Ascending aorta (tissue), 2 donors: ENCODE measurements around the gene AQP12B. TPM values are rescaled to one million over a fixed set of nuclear protein-coding genes. Genes with fewer than 3 reads are reported as not detected.

ENCODE experiments used
- DNase-seq, 2 donors: peaks; one replicate each; pipeline ENCODE4 v3.0.0-alpha.2; 2019; ENCODE audit warnings: low spot score in 2 of 2
- H3K27ac ChIP-seq, 2 donors: fragments of 200-600 bp; sonication (generic); one replicate each; pipeline ENCODE4 v1.5.1; 2016 to 2017; ENCODE audit warnings: mild to moderate bottlenecking in 1 of 2
- H3K27me3 ChIP-seq: fragments of 200-600 bp; sonication (generic); one replicate; pipeline ENCODE4 v1.5.1; 2017
- H3K36me3 ChIP-seq, 2 donors: fragments of 200-600 bp; sonication (generic); one replicate each; pipeline ENCODE4 v1.5.1; 2016
- H3K4me1 ChIP-seq, 2 donors: fragments of 200-600 bp; sonication (generic); one replicate each; pipeline ENCODE4 v1.5.1; 2016 to 2017; ENCODE audit warnings: mild to moderate bottlenecking in 1 of 2
- H3K4me3 ChIP-seq, 2 donors: fragments of 200-600 bp; sonication (generic); one replicate each; pipeline ENCODE4 v1.5.1; 2016 to 2017; ENCODE audit warnings: mild to moderate bottlenecking in 1 of 2
- H3K9me3 ChIP-seq, 2 donors: fragments of 200-600 bp; sonication (generic); one replicate each; pipeline ENCODE4 v1.5.1; 2016
- intact Hi-C: fragments of 100-400 bp; cut with DNase I; formaldehyde crosslinking; loops from one replicate; pipeline ENCODE4 v1.15.1; 2023
- total RNA-seq: library from RNA; depleted of rRNA; stranded (reverse); fragments of >200 nt; gene quantifications from one replicate; pipeline ENCODE4 v1.1.0, GENCODE V29; 2016
- TF ChIP-seq, protein P1 (sequence below), 3 experiments: fragments of 200-600 bp in 2 of 3; fragments of 450-650 bp in 1 of 3; sonication (generic) in 2 of 3; IDR thresholded peaks; one replicate each; pipeline ENCODE4 v1.5.1; 2016 to 2019; ENCODE audit warnings: antibody characterized with exemption in 3 of 3, mild to moderate bottlenecking in 1 of 3, moderate library complexity in 1 of 3

AQP12B gene
- total RNA-seq, 1 donor from 2014 or later: not detected

DNA sequence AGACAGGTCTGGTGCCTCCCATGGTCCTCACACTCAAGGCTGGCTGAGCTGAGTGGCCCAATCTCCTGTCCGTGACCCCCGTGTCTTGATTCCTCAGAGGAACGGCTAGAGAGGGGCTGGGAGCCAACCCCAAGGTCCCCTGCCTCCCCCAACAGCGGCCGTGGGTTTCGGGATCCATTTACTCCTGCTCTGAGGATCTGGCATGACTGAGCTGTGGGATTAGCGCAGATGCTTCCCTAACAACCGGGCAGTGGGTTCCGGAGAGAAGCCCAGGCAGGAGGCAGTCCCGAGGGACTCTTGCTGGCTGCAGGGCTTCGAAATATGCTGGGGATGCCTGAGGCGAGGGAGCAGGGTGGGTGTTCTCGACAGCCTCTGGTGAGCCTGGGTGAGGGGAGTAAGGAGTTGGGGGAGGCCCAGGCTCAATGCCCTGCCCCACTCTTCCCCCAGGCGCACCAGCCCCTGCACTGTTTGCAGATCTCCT is 38.5 kb downstream of the AQP12B start:
- DNase-seq: no peak
- no peaks in the 10 kb centered on the region for H3K4me1 ChIP-seq
- intact Hi-C loops: no loop called here
- H3K27ac ChIP-seq: no peak overlapping the region
- no peaks in the 10 kb centered on the region for H3K36me3 ChIP-seq
- no peaks in the 10 kb centered on the region for H3K27me3 ChIP-seq
- H3K4me3 ChIP-seq: no peak overlapping the region
- H3K9me3 ChIP-seq: no peaks in the 10 kb centered on the region
- TF ChIP-seq, protein P1, sequence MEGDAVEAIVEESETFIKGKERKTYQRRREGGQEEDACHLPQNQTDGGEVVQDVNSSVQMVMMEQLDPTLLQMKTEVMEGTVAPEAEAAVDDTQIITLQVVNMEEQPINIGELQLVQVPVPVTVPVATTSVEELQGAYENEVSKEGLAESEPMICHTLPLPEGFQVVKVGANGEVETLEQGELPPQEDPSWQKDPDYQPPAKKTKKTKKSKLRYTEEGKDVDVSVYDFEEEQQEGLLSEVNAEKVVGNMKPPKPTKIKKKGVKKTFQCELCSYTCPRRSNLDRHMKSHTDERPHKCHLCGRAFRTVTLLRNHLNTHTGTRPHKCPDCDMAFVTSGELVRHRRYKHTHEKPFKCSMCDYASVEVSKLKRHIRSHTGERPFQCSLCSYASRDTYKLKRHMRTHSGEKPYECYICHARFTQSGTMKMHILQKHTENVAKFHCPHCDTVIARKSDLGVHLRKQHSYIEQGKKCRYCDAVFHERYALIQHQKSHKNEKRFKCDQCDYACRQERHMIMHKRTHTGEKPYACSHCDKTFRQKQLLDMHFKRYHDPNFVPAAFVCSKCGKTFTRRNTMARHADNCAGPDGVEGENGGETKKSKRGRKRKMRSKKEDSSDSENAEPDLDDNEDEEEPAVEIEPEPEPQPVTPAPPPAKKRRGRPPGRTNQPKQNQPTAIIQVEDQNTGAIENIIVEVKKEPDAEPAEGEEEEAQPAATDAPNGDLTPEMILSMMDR (IDR thresholded peaks at IDR 0.05): no peak

DNA sequence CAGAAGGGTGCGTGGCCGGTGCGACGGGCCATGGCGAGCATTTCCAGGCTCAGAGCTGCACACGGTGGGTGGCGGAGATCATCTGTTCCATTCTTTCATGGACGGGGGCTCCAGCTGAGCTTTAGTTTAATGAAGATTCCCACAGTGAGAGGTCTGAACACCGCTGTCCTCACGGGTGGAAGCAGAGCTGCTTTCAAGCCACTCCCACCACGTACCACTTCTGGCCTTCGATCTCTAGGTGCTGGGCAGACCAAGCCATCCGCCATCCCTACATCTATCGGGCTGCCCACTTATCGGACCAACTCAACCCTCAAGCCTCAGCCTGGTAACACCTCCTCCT is 38.9 kb downstream of the AQP12B start:
- no peaks in the 10 kb centered on the region for H3K27me3 ChIP-seq
- TF ChIP-seq, protein P1 (IDR thresholded peaks at IDR 0.05): no peak
- H3K9me3 ChIP-seq: no peaks in the 10 kb centered on the region
- no peaks in the 10 kb centered on the region for H3K4me1 ChIP-seq
- intact Hi-C loops: no loop called here
- H3K27ac ChIP-seq: no peak overlapping the region
- no peaks in the 10 kb centered on the region for H3K36me3 ChIP-seq
- H3K4me3 ChIP-seq: no peak overlapping the region
- DNase-seq: no peak

DNA sequence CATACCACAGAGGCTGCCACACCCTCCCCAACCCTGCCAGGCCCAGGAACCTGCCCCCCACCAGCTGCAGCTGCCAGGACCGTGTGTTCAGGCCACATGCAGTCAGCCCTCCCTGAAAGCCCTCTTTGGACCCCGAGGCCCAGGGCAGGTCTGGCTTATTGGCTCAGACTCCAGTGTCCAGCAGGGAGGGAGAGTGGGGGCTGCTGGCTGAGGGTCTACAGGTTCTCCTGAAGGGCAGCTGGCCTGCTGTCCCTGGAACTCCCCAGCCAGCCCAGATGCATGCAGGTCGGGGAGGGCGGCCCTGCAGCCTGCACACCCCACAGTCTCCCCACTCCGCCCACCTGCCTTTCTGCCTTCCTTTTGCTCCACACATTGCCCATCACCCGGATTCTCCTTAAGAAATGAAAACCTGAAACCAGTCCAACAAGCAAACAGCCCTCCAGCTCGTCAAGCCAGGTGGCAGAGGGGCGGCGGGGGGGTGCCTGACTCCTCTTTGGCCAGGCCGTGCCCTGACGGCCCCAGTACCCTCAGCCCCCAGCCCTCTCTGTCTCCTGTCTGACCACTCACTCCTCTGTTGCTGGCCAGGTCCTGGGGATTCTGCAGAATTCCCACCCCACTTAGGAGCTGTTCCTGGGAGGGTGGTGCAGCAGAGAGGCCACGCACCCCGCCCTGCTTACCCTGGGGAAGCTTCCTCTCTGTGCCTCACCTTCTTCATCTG is 39.4 kb downstream of the AQP12B start:
- no peaks in the 10 kb centered on the region for H3K36me3 ChIP-seq
- no peak for DNase-seq
- intact Hi-C loops: no loop called here
- no peaks in the 10 kb centered on the region for H3K9me3 ChIP-seq
- no peak overlapping the region for H3K4me3 ChIP-seq
- no peak overlapping the region for H3K27ac ChIP-seq
- H3K27me3 ChIP-seq: no peaks in the 10 kb centered on the region
- TF ChIP-seq, protein P1 (IDR thresholded peaks at IDR 0.05): no peak
- no peaks in the 10 kb centered on the region for H3K4me1 ChIP-seq

DNA sequence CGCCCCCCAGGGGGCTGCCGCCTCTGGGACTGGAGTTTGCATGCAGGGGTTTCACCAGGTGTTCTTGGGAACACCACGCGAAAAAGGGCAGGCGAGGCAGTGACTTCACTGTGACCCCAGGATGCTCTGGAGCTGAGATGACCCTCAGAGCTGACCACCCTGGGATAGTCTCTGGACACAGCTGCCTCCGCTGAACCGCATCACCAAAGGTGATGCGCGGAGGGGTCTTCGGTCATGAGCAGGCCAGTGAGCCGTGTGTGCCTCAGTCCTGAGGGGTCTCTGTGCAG is 39.9 kb downstream of the AQP12B start:
- TF ChIP-seq, protein P1 (IDR thresholded peaks at IDR 0.05): no peak
- Histone ChIP-seq H3K9me3 (no peaks in the 10 kb centered on the region), H3K4me1 (no peaks in the 10 kb centered on the region), H3K27ac (no peak overlapping the region), H3K27me3 (no peaks in the 10 kb centered on the region), H3K36me3 (no peaks in the 10 kb centered on the region), H3K4me3 (no peak overlapping the region)
- intact Hi-C loops: no loop called here
- no peak for DNase-seq

DNA sequence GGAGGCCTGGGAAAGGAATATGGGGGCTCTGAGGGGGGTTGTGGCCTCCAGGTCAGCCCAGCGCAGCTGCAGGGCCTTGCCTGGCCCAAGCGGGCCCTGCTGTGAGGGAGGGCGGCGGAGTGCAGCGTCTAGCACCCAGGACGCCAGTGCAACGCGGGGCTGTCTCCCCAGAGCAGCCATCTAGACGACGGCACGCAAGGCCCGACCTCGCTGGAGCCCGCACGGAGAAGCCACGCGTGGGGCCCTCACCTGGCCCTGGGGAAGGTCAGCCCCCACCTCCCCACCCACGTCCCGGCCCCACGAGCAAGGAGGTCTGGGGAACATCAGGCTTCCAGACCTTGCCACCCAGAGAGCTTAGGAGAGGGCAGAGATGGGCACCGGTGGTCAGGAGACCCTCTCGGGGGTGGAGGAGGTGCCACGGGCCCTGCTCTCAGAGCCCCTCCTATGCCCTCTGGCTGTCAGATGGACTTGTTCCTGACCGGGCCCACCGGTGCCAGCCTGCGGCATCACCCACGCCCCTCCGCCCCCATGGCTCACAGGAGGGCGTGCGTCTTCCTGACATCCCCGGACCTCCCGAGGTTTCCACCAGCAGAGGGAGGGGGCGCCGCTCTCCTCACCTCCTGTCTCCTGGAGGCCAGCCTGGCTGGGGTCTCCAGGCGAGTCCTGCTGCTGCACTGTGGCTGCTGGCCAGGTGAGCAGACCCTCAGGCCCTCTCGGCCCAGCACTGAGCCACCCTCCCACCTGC is 40.5 kb downstream of the AQP12B start:
- Histone ChIP-seq H3K27ac (no peak overlapping the region), H3K9me3 (no peaks in the 10 kb centered on the region), H3K36me3 (no peaks in the 10 kb centered on the region), H3K4me3 (no peak overlapping the region), H3K4me1 (no peaks in the 10 kb centered on the region), H3K27me3 (no peaks in the 10 kb centered on the region)
- intact Hi-C loops: no loop called here
- TF ChIP-seq, protein P1 (IDR thresholded peaks at IDR 0.05): no peak
- DNase-seq: no peak
